Measurements from ENCODE around the gene LRMDA.

Gene LRMDA

GRCh38 chr10:75440271-75440793 lies 8.9 kb downstream of the LRMDA start:
- no peak for TF ChIP-seq CTCF (IDR thresholded peaks at IDR 0.05; ENCODE audit: borderline replicate concordance, insufficient read depth, low read depth, low read length)
- no peak overlapping the region for H3K4me3 ChIP-seq (ENCODE audit: low read depth, low read length)

GRCh38 chr10:75441196-75441595 lies 9.8 kb downstream of the LRMDA start:
- no peak overlapping the region for H3K4me3 ChIP-seq (ENCODE audit: low read depth, low read length)
- no peak for TF ChIP-seq CTCF (IDR thresholded peaks at IDR 0.05; ENCODE audit: borderline replicate concordance, insufficient read depth, low read depth, low read length)

- no peak overlapping the region for H3K4me3 ChIP-seq (ENCODE audit: low read depth, low read length)
- no peak for TF ChIP-seq CTCF (IDR thresholded peaks at IDR 0.05; ENCODE audit: borderline replicate concordance, insufficient read depth, low read depth, low read length)
Observed at GRCh38 chr10:75441682-75442081, 10.3 kb downstream of the LRMDA start.

GRCh38 chr10:75443362-75443761 lies 11.9 kb downstream of the LRMDA start:
- no peak overlapping the region for H3K4me3 ChIP-seq (ENCODE audit: low read depth, low read length)
- TF ChIP-seq CTCF (IDR thresholded peaks at IDR 0.05; ENCODE audit: borderline replicate concordance, insufficient read depth, low read depth, low read length): no peak

GRCh38 chr10:75444781-75445386 lies 13.5 kb downstream of the LRMDA start:
- no peak overlapping the region for H3K4me3 ChIP-seq (ENCODE audit: low read depth, low read length)
- TF ChIP-seq CTCF (IDR thresholded peaks at IDR 0.05; ENCODE audit: borderline replicate concordance, insufficient read depth, low read depth, low read length): no peak

GRCh38 chr10:75446508-75446907 lies 15.1 kb downstream of the LRMDA start:
- no peak overlapping the region for H3K4me3 ChIP-seq (ENCODE audit: low read depth, low read length)
- no peak for TF ChIP-seq CTCF (IDR thresholded peaks at IDR 0.05; ENCODE audit: borderline replicate concordance, insufficient read depth, low read depth, low read length)

GRCh38 chr10:75448166-75448565 lies 16.7 kb downstream of the LRMDA start:
- TF ChIP-seq CTCF (IDR thresholded peaks at IDR 0.05; ENCODE audit: borderline replicate concordance, insufficient read depth, low read depth, low read length): no peak
- no peak overlapping the region for H3K4me3 ChIP-seq (ENCODE audit: low read depth, low read length)
